Neural cell (in vitro differentiated cells): ENCODE data around the gene C1QTNF9. TPM values are rescaled to one million over a fixed set of nuclear protein-coding genes. Genes with fewer than 3 reads are reported as not detected.

Experiments
- H2AFZ ChIP-seq: fragments of 200-600, 300-800 bp; sonication (generic), shearing (Covaris generic); 2 replicates; pipeline ENCODE4 v1.6.0; 2014; ENCODE audit warnings: low read depth, mild to moderate bottlenecking, antibody characterized with exemption, low read length, moderate library complexity
- H3F3A ChIP-seq: fragments of 200-600 bp; shearing (Covaris generic); 2 replicates; pipeline ENCODE4 v1.6.1; 2016; ENCODE audit warnings: mild to moderate bottlenecking, moderate library complexity, mixed read lengths, antibody characterized with exemption, low read length; ENCODE audit not compliant: insufficient read depth, poor library complexity, severe bottlenecking
- H3K27ac ChIP-seq: fragments of 200-600, 300-800 bp; sonication (generic), shearing (Covaris generic); 2 replicates; pipeline ENCODE4 v1.5.1; 2014; ENCODE audit warnings: mild to moderate bottlenecking, low read length, moderate library complexity
- H3K27me3 ChIP-seq: fragments of 300-800, 200-600 bp; sonication (generic), shearing (Covaris generic); 2 replicates; pipeline ENCODE4 v1.6.0; 2014; ENCODE audit warnings: mild to moderate bottlenecking, low read depth, low read length, moderate library complexity; ENCODE audit not compliant: insufficient read depth
- H3K36me3 ChIP-seq: fragments of 300-800, 200-600 bp; sonication (generic), shearing (Covaris generic); 2 replicates; pipeline ENCODE4 v1.5.1; 2014; ENCODE audit warnings: mild to moderate bottlenecking, antibody characterized with exemption, low read length, moderate library complexity; ENCODE audit not compliant: insufficient read depth
- H3K4me2 ChIP-seq: fragments of 300-800, 200-600 bp; sonication (generic), shearing (Covaris generic); 2 replicates; pipeline ENCODE4 v1.6.0; 2014; ENCODE audit warnings: mild to moderate bottlenecking, low read length
- H3K4me3 ChIP-seq: fragments of 300-800, 200-600 bp; sonication (generic), shearing (Covaris generic); 2 replicates; pipeline ENCODE4 v1.5.1; 2014; ENCODE audit warnings: mild to moderate bottlenecking, low read length, moderate library complexity
- H3K79me2 ChIP-seq: fragments of 200-600 bp; shearing (Covaris generic); replicated peaks from 2 replicates; pipeline ENCODE4 v1.6.0; 2014; ENCODE audit warnings: mild to moderate bottlenecking, low read length, moderate library complexity; ENCODE audit not compliant: insufficient read depth
- H3K9ac ChIP-seq: fragments of 300-800, 200-600 bp; sonication (generic), shearing (Covaris generic); 2 replicates; pipeline ENCODE4 v1.6.1; 2016; ENCODE audit warnings: mild to moderate bottlenecking, low read length, mixed read lengths
- H3K9me2 ChIP-seq: fragments of 200-600 bp; shearing (Covaris generic); 2 replicates; pipeline ENCODE4 v1.6.1; 2016; ENCODE audit warnings: mild to moderate bottlenecking, low read length, mixed read lengths; ENCODE audit not compliant: insufficient read depth
- H3K9me3 ChIP-seq: fragments of 200-600, 300-800 bp; sonication (generic), shearing (Covaris generic); 2 replicates; pipeline ENCODE4 v1.6.1; 2016; ENCODE audit warnings: mild to moderate bottlenecking, mixed run types, low read length, moderate library complexity, mixed read lengths
- H4K20me1 ChIP-seq: fragments of 200-600 bp; shearing (Covaris generic); 2 replicates; pipeline ENCODE4 v1.6.1; 2016; ENCODE audit warnings: mild to moderate bottlenecking, mixed run types; ENCODE audit not compliant: insufficient read depth
- CTCF ChIP-seq: fragments of 450-650 bp; IDR thresholded peaks from 2 replicates; pipeline ENCODE4 v1.5.1; 2014; ENCODE audit warnings: antibody characterized with exemption, mild to moderate bottlenecking, moderate library complexity; ENCODE audit not compliant: poor library complexity, severe bottlenecking
- EP300 ChIP-seq: fragments of 450-650 bp; conservative IDR thresholded peaks from 2 replicates; pipeline ENCODE4 v1.6.1; 2014; ENCODE audit warnings: antibody characterized with exemption, mild to moderate bottlenecking, moderate library complexity; ENCODE audit not compliant: poor library complexity, severe bottlenecking
- MXI1 ChIP-seq: fragments of 450-650 bp; conservative IDR thresholded peaks from 2 replicates; pipeline ENCODE4 v1.6.1; 2014; ENCODE audit warnings: antibody characterized with exemption, mild to moderate bottlenecking; ENCODE audit not compliant: poor library complexity, severe bottlenecking
- POLR2AphosphoS5 ChIP-seq: IDR thresholded peaks from 2 replicates; pipeline ENCODE4 v1.6.1; 2012
- RAD21 ChIP-seq: fragments of 450-650 bp; conservative IDR thresholded peaks from 2 replicates; pipeline ENCODE4 v1.6.1; 2014; ENCODE audit warnings: antibody characterized with exemption, mild to moderate bottlenecking, moderate library complexity
- REST ChIP-seq: IDR thresholded peaks from 2 replicates; pipeline ENCODE4 v1.6.1; 2012; ENCODE audit warnings: borderline replicate concordance
- TAF1 ChIP-seq: IDR thresholded peaks from 2 replicates; pipeline ENCODE4 v1.6.1; 2012; ENCODE audit warnings: low read depth
- polyA plus RNA-seq: library from polyadenylated mRNA; depleted of rRNA; stranded (reverse); fragments of >200 nt; gene quantifications from 2 replicates; pipeline ENCODE4 v1.2.3, GENCODE V29; 2014

Gene C1QTNF9
- polyA plus RNA-seq, 1 donor from 2014 or later, result not detected

GRCh38 chr13:24279327-24280110 is 29.9 kb upstream of the C1QTNF9 start:
- no peak overlapping the region for H3K27ac ChIP-seq
- no peaks in the 10 kb centered on the region for H3K36me3 ChIP-seq
- H3K79me2 ChIP-seq, result no peaks in the 10 kb centered on the region
- no peaks in the 10 kb centered on the region for H4K20me1 ChIP-seq
- H3K9me2 ChIP-seq, result no peaks in the 10 kb centered on the region
- no peaks in the 10 kb centered on the region for H3K9me3 ChIP-seq
- H3K4me3 ChIP-seq, result no peak overlapping the region
- H3K9ac ChIP-seq, result no peak overlapping the region
- H3F3A ChIP-seq, result no peaks in the 10 kb centered on the region
- no peaks in the 10 kb centered on the region for H3K27me3 ChIP-seq
- TF ChIP-seq RAD21, result no peak
- no peak for TF ChIP-seq MXI1
- TF ChIP-seq REST, result no peak
- TF ChIP-seq TAF1, result no peak
- no peak for TF ChIP-seq EP300
- no peak for TF ChIP-seq POLR2AphosphoS5
- no peak overlapping the region for H3K4me2 ChIP-seq
- H2AFZ ChIP-seq, result no peak overlapping the region

GRCh38 chr13:24280720-24281119 is 28.7 kb upstream of the C1QTNF9 start:
- no peaks in the 10 kb centered on the region for H3K9me3 ChIP-seq
- no peak overlapping the region for H3K9ac ChIP-seq
- H3K9me2 ChIP-seq, result no peaks in the 10 kb centered on the region
- H3F3A ChIP-seq, result no peaks in the 10 kb centered on the region
- no peak overlapping the region for H3K4me2 ChIP-seq
- H2AFZ ChIP-seq, result no peak overlapping the region
- TF ChIP-seq MXI1 (no peak), EP300 (no peak), REST (no peak), RAD21 (no peak), CTCF (no peak), POLR2AphosphoS5 (no peak)
- no peak overlapping the region for H3K4me3 ChIP-seq
- H4K20me1 ChIP-seq, result no peaks in the 10 kb centered on the region
- H3K79me2 ChIP-seq, result no peaks in the 10 kb centered on the region
- H3K27me3 ChIP-seq, result no peaks in the 10 kb centered on the region
- H3K36me3 ChIP-seq, result no peaks in the 10 kb centered on the region
- no peak overlapping the region for H3K27ac ChIP-seq
